Keratinocyte (primary cell): ENCODE measurements around the gene PAM16.

Experiments used
- EZH2 ChIP-seq: IDR thresholded peaks from one replicate; pipeline ENCODE4 v1.6.1; 2012; ENCODE audit warnings: inconsistent platforms, mild to moderate bottlenecking, low read length, moderate library complexity
- TF ChIP-seq, protein P1 (sequence below), 3 experiments: IDR thresholded peaks in 1 of 3; conservative IDR thresholded peaks in 1 of 3; optimal IDR thresholded peaks in 1 of 3; 2 replicates in 2 of 3; 3 replicates in 1 of 3; pipeline versions ENCODE3 to v1.5.1; 2011; ENCODE audit warnings: low read length in 3 of 3, mild to moderate bottlenecking in 3 of 3, moderate library complexity in 2 of 3, control low read depth in 1 of 3, inconsistent platforms in 1 of 3; ENCODE audit not compliant: insufficient read depth in 2 of 3; ENCODE audit errors: extremely low read depth in 1 of 3

DNA sequence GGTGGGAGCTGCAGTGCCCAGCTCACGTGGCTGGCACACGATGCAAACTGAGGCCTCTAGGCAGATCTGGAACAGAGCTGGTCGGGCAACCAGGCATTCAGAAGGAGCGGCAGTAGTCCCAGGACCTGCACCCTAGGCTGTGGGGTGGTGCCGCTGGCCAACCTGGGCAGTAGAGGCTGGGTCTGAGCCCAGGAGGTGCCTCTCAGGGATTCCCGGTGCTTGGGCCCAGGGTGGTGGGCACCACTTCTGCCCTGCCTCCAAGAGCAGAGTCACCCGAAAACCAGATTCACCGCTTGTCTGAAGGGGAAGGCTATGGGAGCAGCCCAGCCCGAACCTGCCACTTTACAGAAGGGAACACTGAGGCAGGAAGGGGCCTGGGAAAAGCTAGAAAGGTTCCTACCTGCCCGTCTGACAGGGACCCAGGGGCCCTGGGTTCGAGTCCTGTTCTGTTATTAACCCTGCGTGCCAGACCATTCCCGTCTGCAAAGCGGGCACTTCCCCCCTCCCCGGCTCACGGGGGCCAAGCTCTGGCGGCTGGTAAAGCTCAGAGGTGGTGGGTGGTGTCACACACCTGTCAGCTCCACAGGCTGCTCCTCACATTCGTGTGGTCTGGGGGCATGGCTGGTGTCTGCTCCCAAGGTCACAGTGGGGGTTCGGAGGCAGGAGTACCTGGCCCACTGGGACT lies 18.4 kb downstream of the PAM16 start:
- TF ChIP-seq, protein P1, sequence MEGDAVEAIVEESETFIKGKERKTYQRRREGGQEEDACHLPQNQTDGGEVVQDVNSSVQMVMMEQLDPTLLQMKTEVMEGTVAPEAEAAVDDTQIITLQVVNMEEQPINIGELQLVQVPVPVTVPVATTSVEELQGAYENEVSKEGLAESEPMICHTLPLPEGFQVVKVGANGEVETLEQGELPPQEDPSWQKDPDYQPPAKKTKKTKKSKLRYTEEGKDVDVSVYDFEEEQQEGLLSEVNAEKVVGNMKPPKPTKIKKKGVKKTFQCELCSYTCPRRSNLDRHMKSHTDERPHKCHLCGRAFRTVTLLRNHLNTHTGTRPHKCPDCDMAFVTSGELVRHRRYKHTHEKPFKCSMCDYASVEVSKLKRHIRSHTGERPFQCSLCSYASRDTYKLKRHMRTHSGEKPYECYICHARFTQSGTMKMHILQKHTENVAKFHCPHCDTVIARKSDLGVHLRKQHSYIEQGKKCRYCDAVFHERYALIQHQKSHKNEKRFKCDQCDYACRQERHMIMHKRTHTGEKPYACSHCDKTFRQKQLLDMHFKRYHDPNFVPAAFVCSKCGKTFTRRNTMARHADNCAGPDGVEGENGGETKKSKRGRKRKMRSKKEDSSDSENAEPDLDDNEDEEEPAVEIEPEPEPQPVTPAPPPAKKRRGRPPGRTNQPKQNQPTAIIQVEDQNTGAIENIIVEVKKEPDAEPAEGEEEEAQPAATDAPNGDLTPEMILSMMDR (optimal IDR thresholded peaks at IDR 0.05 in 1 of 3, IDR thresholded peaks at IDR 0.05 in 1 of 3, conservative IDR thresholded peaks at IDR 0.05 in 1 of 3; ENCODE audit: extremely low read depth in 1 of 3, insufficient read depth in 2 of 3, low read length in 3 of 3): no peak
- no peak for TF ChIP-seq EZH2
